Nephron (organoid): ENCODE results near the gene TUBGCP6.
"Not testable (repeated sequence)": the region's sequence is repeated elsewhere in the genome, so short reads cannot be mapped to it uniquely, and the experiment has no call there.

Source experiments
- H3K27ac Mint-ChIP-seq, 3 experiments: 2 replicates each; pipeline ENCODE4 v1.8.0; 2020; ENCODE audit warnings: mixed read lengths in 3 of 3, mild to moderate bottlenecking in 2 of 3, moderate library complexity in 1 of 3
- H3K27me3 Mint-ChIP-seq: 2 replicates; pipeline ENCODE4 v1.8.0; 2021; ENCODE audit warnings: low read depth, mild to moderate bottlenecking, moderate library complexity, mixed read lengths
- H3K36me3 Mint-ChIP-seq: 2 replicates; pipeline ENCODE4 v1.8.0; 2020; ENCODE audit warnings: low read depth, mixed read lengths
- H3K4me1 Mint-ChIP-seq: 2 replicates; pipeline ENCODE4 v1.8.0; 2020; ENCODE audit warnings: mixed read lengths
- H3K4me3 Mint-ChIP-seq, 3 experiments: 2 replicates each; pipeline ENCODE4 v1.8.0; 2020; ENCODE audit warnings: mild to moderate bottlenecking in 3 of 3, mixed read lengths in 3 of 3, moderate library complexity in 2 of 3
- H3K9me3 Mint-ChIP-seq: 2 replicates; pipeline ENCODE4 v1.8.0; 2020; ENCODE audit warnings: mixed read lengths
- CTCF ChIP-seq, 3 experiments: fragments of 200-600 bp; sonication (generic); IDR thresholded peaks; one replicate each; pipeline ENCODE4 v1.5.0; 2021; ENCODE audit warnings: antibody characterized with exemption in 3 of 3; ENCODE audit not compliant: unreplicated experiment in 3 of 3

Gene TUBGCP6

GRCh38 chr22:50208939-50209892, 35.6 kb downstream of the TUBGCP6 start:
- H3K27ac Mint-ChIP-seq = peak overlapping the region in 1 of 3 experiments; percentile 58
- no peak overlapping the region for H3K4me3 Mint-ChIP-seq
- peaks cover 21% of the 10 kb centered on the region for H3K4me1 Mint-ChIP-seq
- H3K27me3 Mint-ChIP-seq = no peaks in the 10 kb centered on the region
- H3K36me3 Mint-ChIP-seq = peaks cover 49% of the 10 kb centered on the region
- no peaks in the 10 kb centered on the region for H3K9me3 Mint-ChIP-seq
- TF ChIP-seq CTCF (IDR thresholded peaks at IDR 0.05; ENCODE audit: unreplicated experiment in 3 of 3) = no peak

DNA sequence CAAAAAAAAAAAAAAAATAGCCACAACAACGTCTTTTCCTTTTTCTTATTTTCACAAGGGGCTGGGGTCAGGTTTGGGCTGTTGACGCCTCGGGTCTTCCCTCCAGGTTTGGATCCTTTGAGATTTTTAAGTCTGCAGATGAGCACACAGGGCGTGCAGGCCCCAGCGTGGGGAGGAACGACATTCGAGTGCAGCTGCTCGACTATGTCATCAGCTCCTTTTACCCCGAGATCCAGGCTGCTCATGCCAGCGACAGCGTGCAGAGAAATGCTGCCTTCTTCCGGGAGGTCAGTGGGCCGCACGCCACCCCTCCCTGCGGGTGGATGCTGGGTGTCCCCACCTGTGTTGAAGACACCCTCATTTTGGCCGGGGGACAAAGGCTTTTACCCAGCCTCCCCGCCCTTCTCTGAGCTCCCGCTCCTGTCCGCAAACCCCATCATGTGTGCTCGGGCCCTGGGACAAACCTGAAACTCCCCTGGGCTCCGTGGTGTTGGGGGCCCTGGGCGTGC, 36.3 kb downstream of the TUBGCP6 start:
- Mint-ChIP-seq H3K4me1 (peaks cover 21% of the 10 kb centered on the region), H3K27ac (peak overlapping the region in 1 of 3 experiments; percentile 54), H3K4me3 (no peak overlapping the region), H3K9me3 (no peaks in the 10 kb centered on the region), H3K36me3 (peaks cover 48% of the 10 kb centered on the region), H3K27me3 (no peaks in the 10 kb centered on the region)
- no peak for TF ChIP-seq CTCF (IDR thresholded peaks at IDR 0.05; ENCODE audit: unreplicated experiment in 3 of 3)

- Mint-ChIP-seq H3K36me3 (peaks cover 46% of the 10 kb centered on the region), H3K27ac (no peak overlapping the region), H3K9me3 (no peaks in the 10 kb centered on the region), H3K27me3 (peaks cover 3% of the 10 kb centered on the region), H3K4me1 (peaks cover 22% of the 10 kb centered on the region), H3K4me3 (no peak overlapping the region)
- TF ChIP-seq CTCF (IDR thresholded peaks at IDR 0.05; ENCODE audit: unreplicated experiment in 3 of 3) = no peak
Observed at GRCh38 chr22:50207383-50208140, 37.3 kb downstream of the TUBGCP6 start.

DNA sequence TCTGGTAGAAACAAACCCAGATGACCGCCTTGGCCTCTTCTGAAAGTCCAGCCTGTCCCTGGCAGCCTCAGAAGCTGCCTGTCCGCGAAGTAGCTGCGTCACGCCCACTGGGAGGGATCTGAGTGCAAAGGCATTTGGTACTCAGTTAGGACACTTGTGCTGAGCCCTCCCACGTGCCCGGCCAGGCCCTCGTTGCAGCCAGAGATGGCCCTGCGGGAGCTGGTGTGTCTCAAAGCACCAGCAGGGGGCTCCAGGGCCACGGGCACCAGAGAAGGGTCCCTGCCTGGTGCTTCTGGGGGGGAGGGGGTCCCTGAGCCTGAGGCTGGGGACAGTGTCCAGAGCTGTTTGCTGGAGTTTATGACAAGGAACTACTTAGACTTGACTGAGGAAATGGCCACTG, 38.2 kb downstream of the TUBGCP6 start:
- Mint-ChIP-seq H3K36me3 (peaks cover 41% of the 10 kb centered on the region), H3K4me1 (peaks cover 30% of the 10 kb centered on the region), H3K27me3 (peaks cover 7% of the 10 kb centered on the region), H3K9me3 (no peaks in the 10 kb centered on the region), H3K4me3 (peak overlapping the region in 1 of 3 experiments; percentile 23), H3K27ac (no peak overlapping the region)
- TF ChIP-seq CTCF (IDR thresholded peaks at IDR 0.05; ENCODE audit: unreplicated experiment in 3 of 3) = peak; percentile 42 to 62 (median 45)

GRCh38 chr22:50205781-50206569, 38.8 kb downstream of the TUBGCP6 start:
- no peaks in the 10 kb centered on the region for H3K9me3 Mint-ChIP-seq
- no peak overlapping the region for H3K27ac Mint-ChIP-seq

DNA sequence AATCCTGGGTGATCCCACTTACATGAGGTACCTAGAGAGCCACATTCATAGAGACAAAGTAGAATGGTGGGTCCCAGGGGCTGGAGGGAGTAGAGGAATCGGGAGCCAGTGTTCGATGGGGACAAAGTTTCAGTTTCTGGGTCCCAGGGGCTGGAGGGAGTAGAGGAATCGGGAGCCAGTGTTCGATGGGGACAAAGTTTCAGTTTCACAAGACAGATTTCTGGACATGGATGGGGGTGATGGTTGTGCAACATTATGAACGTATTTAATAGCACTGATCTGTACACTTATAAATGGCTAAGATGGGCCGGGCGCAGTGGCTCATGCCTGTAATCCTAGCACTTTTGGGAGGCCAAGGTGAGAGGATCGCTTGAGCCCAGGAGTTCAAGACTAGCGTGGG, 39.8 kb downstream of the TUBGCP6 start:
- not testable (repeated sequence) for H3K27me3 Mint-ChIP-seq
- Mint-ChIP-seq H3K4me3 (peak overlapping the region in 2 of 3 experiments; percentile 37 to 57), H3K4me1 (peaks cover 29% of the 10 kb centered on the region)

More at GRCh38 chr22:50205781-50206569, 38.8 kb downstream of the TUBGCP6 start:
- H3K4me3 Mint-ChIP-seq = peak overlapping the region in 1 of 3 experiments; percentile 23
- TF ChIP-seq CTCF (IDR thresholded peaks at IDR 0.05; ENCODE audit: unreplicated experiment in 3 of 3) = no peak
- H3K27me3 Mint-ChIP-seq = peaks cover 7% of the 10 kb centered on the region
- peaks cover 30% of the 10 kb centered on the region for H3K4me1 Mint-ChIP-seq
- peaks cover 36% of the 10 kb centered on the region for H3K36me3 Mint-ChIP-seq

More for the DNA sequence above, 39.8 kb downstream of the TUBGCP6 start:
- H3K36me3 Mint-ChIP-seq = peaks cover 35% of the 10 kb centered on the region
- not testable (repeated sequence) for H3K9me3 Mint-ChIP-seq, H3K27ac Mint-ChIP-seq
